ENCODE results near the gene CAVIN4. TPM values are rescaled to one million over a fixed set of nuclear protein-coding genes. Genes with fewer than 3 reads are reported as not detected.

Gene CAVIN4
- total and polyA plus RNA-seq, 9 of the 15 experiments (the other 6 are each of a cell fraction or from before 2014, with no cell fraction given), result 0.06 to 0.29 (median 0.18) TPM

- no peak for TF ChIP-seq MED1 (CRISPR knock-in tag; IDR thresholded peaks at IDR 0.05; ENCODE audit: borderline replicate concordance)
- no peak for TF ChIP-seq ELK1 (CRISPR knock-in tag; IDR thresholded peaks at IDR 0.05)
- TF ChIP-seq POLR2A (conservative IDR thresholded peaks at IDR 0.05), result peak; percentile 47; the same call in 1 of the 2 replicates
- TF ChIP-seq ZNF589 (CRISPR knock-in tag; IDR thresholded peaks at IDR 0.05; ENCODE audit: low read depth), result no peak
- no peak for TF ChIP-seq FOXK1 (CRISPR knock-in tag; IDR thresholded peaks at IDR 0.05; ENCODE audit: borderline replicate concordance)
- peak; percentile 99 for TF ChIP-seq ZNF24 (IDR thresholded peaks at IDR 0.05)
- no peak for TF ChIP-seq ZNF398 (CRISPR knock-in tag; IDR thresholded peaks at IDR 0.05)
- no peak for TF ChIP-seq ZNF12 (CRISPR knock-in tag; IDR thresholded peaks at IDR 0.05)
- no peak for TF ChIP-seq NEUROD1 (IDR thresholded peaks at IDR 0.05; ENCODE audit: borderline replicate concordance, low read depth, low read length, partially characterized antibody)
- no peak for TF ChIP-seq ASH1L (IDR thresholded peaks at IDR 0.05; ENCODE audit: borderline replicate concordance, low read depth, partially characterized antibody)
- 0 out of 2 replicates have a peak, but pooled peaks have one; percentile 47 for TF ChIP-seq CC2D1A (IDR thresholded peaks at IDR 0.05)
- no peak for TF ChIP-seq MTA1 (IDR thresholded peaks at IDR 0.05; ENCODE audit: borderline replicate concordance)
- TF ChIP-seq PREB (CRISPR knock-in tag; IDR thresholded peaks at IDR 0.05), result no peak
- TF ChIP-seq FIP1L1 (IDR thresholded peaks at IDR 0.05; ENCODE audit: low read depth, low read length, poor library complexity, severe bottlenecking), result no peak
- no peak for TF ChIP-seq MCM5 (IDR thresholded peaks at IDR 0.05; ENCODE audit: low read depth)
- no peak for TF ChIP-seq IFI16 (CRISPR knock-in tag; IDR thresholded peaks at IDR 0.05)
- TF ChIP-seq USF1 (CRISPR knock-in tag; IDR thresholded peaks at IDR 0.05), result no peak
- no peak for TF ChIP-seq ZBED1 (IDR thresholded peaks at IDR 0.05)
- no peak for TF ChIP-seq SETDB1 (IDR thresholded peaks at IDR 0.05; ENCODE audit: low read length)
- no peak for TF ChIP-seq ZNF668 (CRISPR knock-in tag; IDR thresholded peaks at IDR 0.05)
- no peak for TF ChIP-seq U2AF2 (optimal IDR thresholded peaks at IDR 0.05; ENCODE audit: low read depth, low read length)
- no peak for TF ChIP-seq NR1H2 (CRISPR knock-in tag; IDR thresholded peaks at IDR 0.05)
- TF ChIP-seq GTF3C2 (IDR thresholded peaks at IDR 0.05; ENCODE audit: borderline replicate concordance, extremely low read depth, insufficient read length), result no peak
Observed at GRCh38 chr9:100598641-100599145, 20.8 kb downstream of the CAVIN4 start (continued).
